HTR-8/SVneo (cell line): ENCODE data around the gene RPN2.
A peak's percentile ranks its signal among the peaks of the same experiment; 100 is the strongest.

ENCODE experiments used
- DNase-seq: peaks from one replicate; pipeline ENCODE4 v3.0.0; 2011; ENCODE audit warnings: low spot score, mixed read lengths; ENCODE audit not compliant: insufficient read length
- FAIRE-seq: peaks from 2 replicates; lab custom pipeline; 2011; peaks lifted over from hg19 to GRCh38; lab: Jason Lieb, UNC

The RPN2 gene

GRCh38 chr20:37237656-37238055 lies 58.5 kb downstream of the RPN2 start:
- FAIRE-seq (no peak), DNase-seq (no peak)

- DNase-seq (no peak), FAIRE-seq (no peak)
These were observed 59.3 kb downstream of the RPN2 start for GRCh38 chr20:37238426-37238825.

GRCh38 chr20:37238935-37239451 lies 59.9 kb downstream of the RPN2 start:
- no peak for DNase-seq

GRCh38 chr20:37240337-37241067 lies 61.4 kb downstream of the RPN2 start:
- FAIRE-seq (peak; percentile 65), DNase-seq (no peak)

More at GRCh38 chr20:37238935-37239451, 59.9 kb downstream of the RPN2 start:
- peak; percentile 77 for FAIRE-seq

GRCh38 chr20:37242503-37242902 lies 63.4 kb downstream of the RPN2 start:
- FAIRE-seq (peak; percentile 82), DNase-seq (no peak)

- FAIRE-seq: peak; percentile 71
These were observed 64.2 kb downstream of the RPN2 start for GRCh38 chr20:37243076-37243936.

GRCh38 chr20:37243937-37244571 lies 64.9 kb downstream of the RPN2 start:
- FAIRE-seq: peak; percentile 70

More at GRCh38 chr20:37243076-37243936, 64.2 kb downstream of the RPN2 start:
- no peak for DNase-seq

GRCh38 chr20:37244572-37244957 lies 65.4 kb downstream of the RPN2 start:
- no peak for DNase-seq
- no peak for FAIRE-seq

More at GRCh38 chr20:37243937-37244571, 64.9 kb downstream of the RPN2 start:
- DNase-seq: no peak

- no peak for DNase-seq
- FAIRE-seq: peak; percentile 44
These were observed 66.4 kb downstream of the RPN2 start for GRCh38 chr20:37245216-37246150.

GRCh38 chr20:37246736-37247135 lies 67.6 kb downstream of the RPN2 start:
- DNase-seq (no peak), FAIRE-seq (no peak)

- DNase-seq (no peak), FAIRE-seq (no peak)
These were observed 68.4 kb downstream of the RPN2 start for GRCh38 chr20:37247547-37247946.

GRCh38 chr20:37249304-37249703 lies 70.2 kb downstream of the RPN2 start:
- no peak for FAIRE-seq
- no peak for DNase-seq

GRCh38 chr20:37251825-37252477 lies 72.8 kb downstream of the RPN2 start:
- FAIRE-seq (no peak), DNase-seq (no peak)

- peak; percentile 69 for FAIRE-seq
These were observed 74.0 kb downstream of the RPN2 start for GRCh38 chr20:37253087-37253486.

GRCh38 chr20:37254114-37254878 lies 75.2 kb downstream of the RPN2 start:
- DNase-seq (no peak), FAIRE-seq (no peak)

More at GRCh38 chr20:37253087-37253486, 74.0 kb downstream of the RPN2 start:
- no peak for DNase-seq

- FAIRE-seq (no peak), DNase-seq (no peak)
These were observed 77.2 kb downstream of the RPN2 start for GRCh38 chr20:37256286-37256685.

GRCh38 chr20:37257530-37257929 lies 78.4 kb downstream of the RPN2 start:
- DNase-seq (no peak), FAIRE-seq (no peak)

GRCh38 chr20:37257988-37258387 lies 78.9 kb downstream of the RPN2 start:
- FAIRE-seq: peak; percentile 4
- no peak for DNase-seq
